NCI-H2227 (cell line): Measurements from ENCODE around the gene ELMOD1.

Experiments
- DNase-seq: peaks from one replicate; lab custom pipeline; 2025; ENCODE audit not compliant: unreplicated experiment; lab: John Stamatoyannopoulos, UW

ELMOD1 gene

GRCh38 chr11:107683807-107684206 lies 92.9 kb downstream of the ELMOD1 start:
- DNase-seq = no peak

- DNase-seq = no peak
These were observed 97.5 kb downstream of the ELMOD1 start for GRCh38 chr11:107688322-107688918.

GRCh38 chr11:107689317-107690202 lies 98.6 kb downstream of the ELMOD1 start:
- peak; percentile 58 for DNase-seq

- DNase-seq = no peak
These were observed 100.2 kb downstream of the ELMOD1 start for GRCh38 chr11:107691000-107691750.

- no peak for DNase-seq
These were observed 104.5 kb downstream of the ELMOD1 start for GRCh38 chr11:107695446-107695845.

GRCh38 chr11:107696140-107696539 lies 105.2 kb downstream of the ELMOD1 start:
- DNase-seq = no peak

- no peak for DNase-seq
These were observed 106.3 kb downstream of the ELMOD1 start for GRCh38 chr11:107697291-107697690.

- no peak for DNase-seq
These were observed 108.7 kb downstream of the ELMOD1 start for GRCh38 chr11:107699371-107700285.

- DNase-seq = no peak
These were observed 111.2 kb downstream of the ELMOD1 start for GRCh38 chr11:107702109-107702660.

GRCh38 chr11:107702723-107703122 lies 111.8 kb downstream of the ELMOD1 start:
- DNase-seq = no peak

GRCh38 chr11:107704451-107704850 lies 113.5 kb downstream of the ELMOD1 start:
- no peak for DNase-seq

GRCh38 chr11:107705027-107705426 lies 114.1 kb downstream of the ELMOD1 start:
- DNase-seq = no peak

- DNase-seq = peak; percentile 11
These were observed 115.6 kb downstream of the ELMOD1 start for GRCh38 chr11:107706531-107706930.

- DNase-seq = no peak
These were observed 116.3 kb downstream of the ELMOD1 start for GRCh38 chr11:107707215-107707671.

GRCh38 chr11:107707807-107708206 lies 116.9 kb downstream of the ELMOD1 start:
- DNase-seq = no peak

- DNase-seq = no peak
These were observed 117.8 kb downstream of the ELMOD1 start for GRCh38 chr11:107708792-107709191.

- DNase-seq = no peak
These were observed 119.4 kb downstream of the ELMOD1 start for GRCh38 chr11:107710301-107710700.

- peak; percentile 16 for DNase-seq
These were observed 121.2 kb downstream of the ELMOD1 start, which contains the start of gene SLN for GRCh38 chr11:107711861-107712755. Gene SLN (minus strand): TSS chr11:107712056.

GRCh38 chr11:107713009-107713408 lies 122.1 kb downstream of the ELMOD1 start:
- peak; percentile 63 for DNase-seq
